ENCODE results near the gene LARP6.

The LARP6 gene

GRCh38 chr15:70834999-70835398 lies 19.0 kb downstream of the LARP6 start:
- no peak for TF ChIP-seq CTCF (IDR thresholded peaks at IDR 0.05; ENCODE audit: low read length, missing control alignments)
- no peak overlapping the region for H3K4me3 ChIP-seq (replicated peaks; ENCODE audit: low read depth, low read length)
- DNase-seq (ENCODE audit: low read depth): no peak

GRCh38 chr15:70833861-70834765 lies 19.8 kb downstream of the LARP6 start:
- no peak overlapping the region for H3K4me3 ChIP-seq (replicated peaks; ENCODE audit: low read depth, low read length)
- DNase-seq (ENCODE audit: low read depth): peak; percentile 83
- TF ChIP-seq CTCF (IDR thresholded peaks at IDR 0.05; ENCODE audit: low read length, missing control alignments): no peak

GRCh38 chr15:70833422-70833821 lies 20.5 kb downstream of the LARP6 start:
- DNase-seq (ENCODE audit: low read depth): no peak
- TF ChIP-seq CTCF (IDR thresholded peaks at IDR 0.05; ENCODE audit: low read length, missing control alignments): no peak
- no peak overlapping the region for H3K4me3 ChIP-seq (replicated peaks; ENCODE audit: low read depth, low read length)

- no peak for TF ChIP-seq CTCF (IDR thresholded peaks at IDR 0.05; ENCODE audit: low read length, missing control alignments)
- no peak for DNase-seq (ENCODE audit: low read depth)
Measured at GRCh38 chr15:70832176-70832575, 21.8 kb downstream of the LARP6 start.

GRCh38 chr15:70831094-70831911 lies 22.7 kb downstream of the LARP6 start:
- H3K4me3 ChIP-seq (replicated peaks; ENCODE audit: low read depth, low read length): no peak overlapping the region
- no peak for TF ChIP-seq CTCF (IDR thresholded peaks at IDR 0.05; ENCODE audit: low read length, missing control alignments)
- DNase-seq (ENCODE audit: low read depth): no peak

More at GRCh38 chr15:70832176-70832575, 21.8 kb downstream of the LARP6 start:
- no peak overlapping the region for H3K4me3 ChIP-seq (replicated peaks; ENCODE audit: low read depth, low read length)

GRCh38 chr15:70830615-70831014 lies 23.3 kb downstream of the LARP6 start:
- no peak for TF ChIP-seq CTCF (IDR thresholded peaks at IDR 0.05; ENCODE audit: low read length, missing control alignments)
- DNase-seq (ENCODE audit: low read depth): no peak
- H3K4me3 ChIP-seq (replicated peaks; ENCODE audit: low read depth, low read length): no peak overlapping the region

All from fibroblast of pulmonary artery (primary cell).